Activated CD8-positive, alpha-beta memory T cell treated with anti-CD3 and anti-CD28 coated beads, Interleukin-2, amount 10 ng/mL, durations not matched to agents 7 days and 5 days (primary cell): Measurements from ENCODE around the gene SLC35B4. TPM values are rescaled to one million over a fixed set of nuclear protein-coding genes. Genes with fewer than 3 reads are reported as not detected.

Experiments
- ATAC-seq: fragments of 150-1000 bp; cut with Tn5 transposase; one replicate; pipeline ENCODE4 v1.10.0; 2021; ENCODE audit warnings: moderate library complexity
- CTCF ChIA-PET: fragments of 350-600 bp; sonication (Branson Sonifier 250); formaldehyde crosslinking; loops from one replicate; lab custom pipeline; 2021; ENCODE audit warnings: antibody characterized with exemption; lab: Charles Lee
- DNase-seq: peaks from one replicate; pipeline ENCODE4 v3.0.0-alpha.2; 2020
- H3K27ac Mint-ChIP-seq: one replicate; pipeline ENCODE4 v1.8.0; 2021; ENCODE audit warnings: mild to moderate bottlenecking, mixed read lengths
- H3K27me3 Mint-ChIP-seq: one replicate; pipeline ENCODE4 v1.8.0; 2021; ENCODE audit warnings: mixed read lengths
- H3K36me3 Mint-ChIP-seq: one replicate; pipeline ENCODE4 v1.8.0; 2021; ENCODE audit warnings: mild to moderate bottlenecking, mixed read lengths
- H3K4me1 Mint-ChIP-seq: one replicate; pipeline ENCODE4 v1.8.0; 2021; ENCODE audit warnings: mixed read lengths
- H3K4me3 Mint-ChIP-seq: one replicate; pipeline ENCODE4 v1.8.0; 2021; ENCODE audit warnings: mild to moderate bottlenecking, moderate library complexity, mixed read lengths
- H3K9me3 Mint-ChIP-seq: one replicate; pipeline ENCODE4 v1.8.0; 2022; ENCODE audit warnings: low read depth, mixed read lengths
- total RNA-seq, 2 experiments: library from RNA; stranded (reverse); gene quantifications; one replicate each; pipeline ENCODE4 v1.2.3, GENCODE V29; 2021

The SLC35B4 gene
- total RNA-seq, 2 experiments from 2014 or later, result 16.1 to 18.0 TPM

GRCh38 chr7:134351424-134351823 lies 34.7 kb upstream of the SLC35B4 start:
- DNase-seq (no peak), ATAC-seq (no peak)
- no peak overlapping the region for H3K4me3 Mint-ChIP-seq
- H3K9me3 Mint-ChIP-seq, result no peaks in the 10 kb centered on the region
- H3K36me3 Mint-ChIP-seq, result no peaks in the 10 kb centered on the region
- H3K4me1 Mint-ChIP-seq, result no peaks in the 10 kb centered on the region
- no peak overlapping the region for H3K27ac Mint-ChIP-seq
- H3K27me3 Mint-ChIP-seq, result peaks cover 9% of the 10 kb centered on the region
- CTCF ChIA-PET, result no interaction called here

GRCh38 chr7:134350709-134351108 lies 34.0 kb upstream of the SLC35B4 start:
- DNase-seq (no peak), ATAC-seq (no peak)
- Mint-ChIP-seq H3K27ac (no peak overlapping the region), H3K4me1 (no peaks in the 10 kb centered on the region), H3K9me3 (no peaks in the 10 kb centered on the region), H3K4me3 (no peak overlapping the region), H3K36me3 (no peaks in the 10 kb centered on the region), H3K27me3 (peaks cover 12% of the 10 kb centered on the region)
- CTCF ChIA-PET, result no interaction called here

DNA sequence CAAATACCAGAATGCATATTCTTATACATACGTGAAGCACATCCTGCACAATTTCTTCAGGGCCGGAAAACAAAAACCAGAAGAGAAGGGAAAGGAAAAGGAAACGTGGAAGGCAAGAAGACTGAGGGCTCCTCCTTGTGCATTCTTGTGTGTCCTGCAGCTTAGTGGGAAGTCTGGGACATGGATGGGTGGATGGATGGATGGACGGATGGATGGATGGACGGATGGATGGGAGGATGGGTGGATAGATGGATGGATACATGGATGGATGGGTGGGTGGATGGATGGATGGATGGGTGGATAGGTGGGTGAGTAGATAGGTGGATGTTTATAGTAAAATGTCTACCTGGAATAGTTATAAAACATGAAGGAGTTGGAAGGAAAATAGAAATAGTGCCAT lies 30.8 kb upstream of the SLC35B4 start:
- H3K27me3 Mint-ChIP-seq, result peaks cover 24% of the 10 kb centered on the region
- H3K27ac Mint-ChIP-seq, result no peak overlapping the region
- CTCF ChIA-PET, result no interaction called here
- DNase-seq (no peak), ATAC-seq (no peak)
- H3K4me3 Mint-ChIP-seq, result no peak overlapping the region
- H3K36me3 Mint-ChIP-seq, result no peaks in the 10 kb centered on the region
- H3K4me1 Mint-ChIP-seq, result no peaks in the 10 kb centered on the region
- no peaks in the 10 kb centered on the region for H3K9me3 Mint-ChIP-seq

- DNase-seq, result no peak
- Mint-ChIP-seq H3K9me3 (no peaks in the 10 kb centered on the region), H3K27me3 (peaks cover 33% of the 10 kb centered on the region), H3K4me3 (no peak overlapping the region), H3K36me3 (no peaks in the 10 kb centered on the region), H3K27ac (no peak overlapping the region), H3K4me1 (no peaks in the 10 kb centered on the region)
- no peak for ATAC-seq
- CTCF ChIA-PET, result no interaction called here
These were observed 27.1 kb upstream of the SLC35B4 start for GRCh38 chr7:134343796-134344195.

DNA sequence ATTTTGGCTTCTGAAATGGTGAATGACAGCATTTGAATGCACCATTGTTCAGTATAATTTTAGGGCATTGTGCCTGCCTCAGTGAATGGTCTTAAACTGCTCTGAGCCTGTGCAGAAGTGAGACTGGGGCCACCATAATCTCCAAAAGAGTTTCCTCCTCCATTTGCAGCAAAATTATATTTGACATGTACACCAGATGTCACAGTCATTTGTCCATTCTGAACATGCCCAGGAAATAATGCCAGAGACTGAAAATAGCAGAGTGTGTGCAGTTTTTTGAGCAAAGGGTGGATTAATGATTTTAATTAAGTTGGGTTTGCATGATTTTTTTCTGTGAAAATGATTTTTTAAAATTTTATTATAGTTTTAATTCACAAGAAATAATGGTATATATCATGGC lies 26.4 kb upstream of the SLC35B4 start:
- H3K4me3 Mint-ChIP-seq, result no peak overlapping the region
- no peak for ATAC-seq
- CTCF ChIA-PET, result no interaction called here
- no peaks in the 10 kb centered on the region for H3K4me1 Mint-ChIP-seq
- H3K9me3 Mint-ChIP-seq, result no peaks in the 10 kb centered on the region
- no peak for DNase-seq
- H3K36me3 Mint-ChIP-seq, result no peaks in the 10 kb centered on the region
- H3K27ac Mint-ChIP-seq, result no peak overlapping the region
- H3K27me3 Mint-ChIP-seq, result peaks cover 33% of the 10 kb centered on the region

DNA sequence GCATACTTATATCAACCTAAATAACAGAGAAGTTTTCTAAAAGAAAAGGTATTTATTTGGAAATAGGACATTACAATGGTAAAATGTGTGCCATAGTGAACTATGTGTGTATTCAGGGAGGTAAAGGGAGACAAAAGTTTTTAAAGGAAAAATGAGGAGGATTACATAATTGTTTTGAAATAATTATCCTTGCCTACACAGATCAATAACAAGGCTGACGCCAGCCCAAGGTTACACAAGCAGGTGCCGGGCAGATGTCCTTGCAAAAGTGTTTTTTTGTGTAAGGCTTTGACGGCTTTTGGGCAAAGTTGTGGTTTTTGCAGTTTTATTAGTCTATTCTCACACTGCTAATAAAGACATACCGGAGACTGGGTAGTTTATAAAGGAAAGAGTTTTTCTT lies 22.7 kb upstream of the SLC35B4 start:
- Mint-ChIP-seq H3K4me3 (no peak overlapping the region), H3K27ac (no peak overlapping the region), H3K9me3 (no peaks in the 10 kb centered on the region), H3K4me1 (no peaks in the 10 kb centered on the region), H3K27me3 (peaks cover 22% of the 10 kb centered on the region), H3K36me3 (no peaks in the 10 kb centered on the region)
- CTCF ChIA-PET, result no interaction called here
- ATAC-seq (no peak), DNase-seq (no peak)

DNA sequence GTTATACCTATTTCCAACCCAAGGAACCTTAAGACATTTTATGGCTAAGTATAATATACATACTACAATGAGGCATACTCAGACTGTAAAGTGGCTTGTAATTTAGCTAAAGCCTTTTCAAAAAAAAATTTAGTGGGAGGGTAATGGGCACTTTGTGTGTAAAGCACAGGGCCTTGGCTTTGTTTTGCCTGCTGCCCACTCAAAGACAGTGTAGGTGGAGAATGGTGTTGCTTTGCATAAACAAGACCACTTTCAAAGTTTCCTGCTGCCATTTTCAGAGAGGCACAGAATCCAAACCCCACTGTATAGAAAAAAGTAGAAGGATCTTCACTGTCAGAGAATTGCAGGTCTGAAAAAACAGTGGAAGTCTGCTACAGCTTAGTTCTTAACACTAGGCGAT lies 21.2 kb upstream of the SLC35B4 start:
- Mint-ChIP-seq H3K36me3 (no peaks in the 10 kb centered on the region), H3K9me3 (no peaks in the 10 kb centered on the region), H3K4me1 (no peaks in the 10 kb centered on the region), H3K27me3 (peaks cover 17% of the 10 kb centered on the region), H3K27ac (no peak overlapping the region), H3K4me3 (no peak overlapping the region)
- ATAC-seq (no peak), DNase-seq (no peak)
- CTCF ChIA-PET, result interaction anchor here (0.9 kb wide), 1 partner anchor 176 kb away, joined by 3 read pairs; no protein-coding TSS in a partner anchor

- H3K27ac Mint-ChIP-seq, result no peak overlapping the region
- ATAC-seq (no peak), DNase-seq (no peak)
- H3K4me1 Mint-ChIP-seq, result no peaks in the 10 kb centered on the region
- H3K4me3 Mint-ChIP-seq, result no peak overlapping the region
- H3K27me3 Mint-ChIP-seq, result peaks cover 20% of the 10 kb centered on the region
- CTCF ChIA-PET, result no interaction called here
- H3K36me3 Mint-ChIP-seq, result no peaks in the 10 kb centered on the region
- no peaks in the 10 kb centered on the region for H3K9me3 Mint-ChIP-seq
These were observed 17.7 kb upstream of the SLC35B4 start for GRCh38 chr7:134334408-134334807.

- ATAC-seq, result no peak
- Mint-ChIP-seq H3K27me3 (peaks cover 20% of the 10 kb centered on the region), H3K4me1 (no peaks in the 10 kb centered on the region), H3K9me3 (no peaks in the 10 kb centered on the region), H3K27ac (no peak overlapping the region), H3K36me3 (no peaks in the 10 kb centered on the region), H3K4me3 (no peak overlapping the region)
- CTCF ChIA-PET, result no interaction called here
- DNase-seq, result no peak
These were observed 17.2 kb upstream of the SLC35B4 start for GRCh38 chr7:134333943-134334342.

DNA sequence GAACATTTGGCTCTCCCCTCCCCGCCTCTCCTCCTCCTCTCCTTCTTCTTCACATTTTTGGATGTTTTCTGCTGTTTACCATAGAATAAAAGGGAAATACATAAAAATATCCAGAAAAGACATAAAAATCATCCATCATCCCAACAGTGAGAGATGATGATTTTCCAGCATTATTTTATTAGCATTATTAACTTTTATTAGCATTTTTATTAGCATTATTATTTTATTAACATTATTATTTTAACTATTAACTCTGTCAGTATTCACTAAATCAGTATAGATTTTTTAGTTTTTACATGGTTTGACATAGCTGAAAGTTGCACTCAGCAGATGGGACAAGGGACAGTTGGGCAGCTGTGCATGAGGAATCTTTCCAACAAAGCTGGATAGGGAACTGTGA lies 16.2 kb upstream of the SLC35B4 start:
- Mint-ChIP-seq H3K36me3 (no peaks in the 10 kb centered on the region), H3K9me3 (no peaks in the 10 kb centered on the region), H3K27me3 (peaks cover 21% of the 10 kb centered on the region), H3K4me1 (no peaks in the 10 kb centered on the region), H3K4me3 (no peak overlapping the region), H3K27ac (no peak overlapping the region)
- CTCF ChIA-PET, result no interaction called here
- no peak for DNase-seq
- no peak for ATAC-seq

DNA sequence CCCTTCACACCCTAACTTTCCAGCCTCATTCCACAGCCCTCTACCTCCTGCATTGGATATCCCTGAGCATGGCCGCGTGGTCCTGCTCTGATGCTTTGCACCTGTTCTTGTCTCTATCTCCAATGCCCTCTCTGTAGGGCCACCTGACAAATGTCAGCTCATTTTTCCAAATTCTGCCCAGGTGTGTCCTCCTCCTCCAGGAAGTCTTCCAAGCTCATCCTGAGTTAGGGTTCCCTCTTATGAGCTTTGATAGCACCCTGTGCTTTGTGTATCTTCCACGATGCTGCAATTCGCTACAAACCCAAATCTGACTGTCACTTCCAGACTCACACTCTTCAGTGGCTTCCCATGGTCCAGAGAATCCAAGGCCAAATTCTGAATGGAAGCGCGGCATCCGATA lies 14.7 kb upstream of the SLC35B4 start:
- H3K9me3 Mint-ChIP-seq, result no peaks in the 10 kb centered on the region
- no peak for ATAC-seq
- peaks cover 21% of the 10 kb centered on the region for H3K27me3 Mint-ChIP-seq
- H3K27ac Mint-ChIP-seq, result no peak overlapping the region
- peaks cover 2% of the 10 kb centered on the region for H3K4me1 Mint-ChIP-seq
- CTCF ChIA-PET, result interaction anchor here (1.8 kb wide), 1 partner anchor 15 kb away, joined by 4 read pairs; the partner anchor contains the start of gene SLC35B4
- no peak for DNase-seq
- H3K36me3 Mint-ChIP-seq, result no peaks in the 10 kb centered on the region
- no peak overlapping the region for H3K4me3 Mint-ChIP-seq

DNA sequence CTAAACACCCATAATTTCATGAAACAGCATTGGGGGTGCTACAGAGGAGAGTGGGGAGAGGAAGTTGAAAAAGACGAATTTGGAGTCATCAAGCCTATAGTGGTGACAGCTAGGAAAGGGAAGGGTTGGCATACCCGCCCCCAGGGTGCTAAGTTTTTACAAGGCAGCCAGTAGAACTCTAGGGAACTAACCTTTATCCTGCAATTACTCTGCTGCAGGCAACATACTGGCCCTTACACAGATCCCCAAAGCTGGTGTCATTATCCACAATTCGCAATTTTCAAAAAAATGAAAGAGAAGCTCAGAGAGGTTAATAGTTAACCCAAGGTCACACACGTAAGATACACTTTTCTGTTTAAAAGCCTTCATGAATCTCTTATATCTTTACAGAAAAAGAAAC lies 14.2 kb upstream of the SLC35B4 start:
- no peak overlapping the region for H3K4me3 Mint-ChIP-seq
- H3K27ac Mint-ChIP-seq, result no peak overlapping the region
- H3K4me1 Mint-ChIP-seq, result peaks cover 2% of the 10 kb centered on the region
- H3K36me3 Mint-ChIP-seq, result no peaks in the 10 kb centered on the region
- peaks cover 21% of the 10 kb centered on the region for H3K27me3 Mint-ChIP-seq
- CTCF ChIA-PET, result interaction anchor here (1.8 kb wide), 1 partner anchor 14 kb away, joined by 4 read pairs; the partner anchor contains the start of gene SLC35B4
- no peak for DNase-seq
- ATAC-seq, result no peak
- H3K9me3 Mint-ChIP-seq, result no peaks in the 10 kb centered on the region

GRCh38 chr7:134329614-134330346 lies 13.1 kb upstream of the SLC35B4 start:
- Mint-ChIP-seq H3K4me1 (peaks cover 2% of the 10 kb centered on the region), H3K4me3 (no peak overlapping the region), H3K9me3 (no peaks in the 10 kb centered on the region), H3K27ac (no peak overlapping the region), H3K27me3 (peaks cover 21% of the 10 kb centered on the region), H3K36me3 (no peaks in the 10 kb centered on the region)
- ATAC-seq, result no peak
- DNase-seq, result no peak
- CTCF ChIA-PET, result interaction anchor here (2.4 kb wide), 1 partner anchor 189 kb away, joined by 7 read pairs; no protein-coding TSS in a partner anchor

GRCh38 chr7:134328900-134329299 lies 12.2 kb upstream of the SLC35B4 start:
- H3K4me1 Mint-ChIP-seq, result peaks cover 2% of the 10 kb centered on the region
- no peak overlapping the region for H3K27ac Mint-ChIP-seq
- H3K4me3 Mint-ChIP-seq, result no peak overlapping the region
- no peak for ATAC-seq
- CTCF ChIA-PET, result interaction anchor here (2.4 kb wide), 1 partner anchor 188 kb away, joined by 7 read pairs; no protein-coding TSS in a partner anchor
- peaks cover 24% of the 10 kb centered on the region for H3K27me3 Mint-ChIP-seq
- H3K36me3 Mint-ChIP-seq, result no peaks in the 10 kb centered on the region
- no peaks in the 10 kb centered on the region for H3K9me3 Mint-ChIP-seq
- DNase-seq, result no peak
